Activated CD4-positive, CD25-positive, alpha-beta regulatory T cell treated with anti-CD3 and anti-CD28 coated beads, Interleukin-2, amount 50 U/mL, for 24 hours (primary cell): ENCODE results near the gene RNF128.

Source experiments
- ATAC-seq, 2 donors: fragments of 150-1000 bp; cut with Tn5 transposase; one replicate each; pipeline ENCODE4 v1.10.0; 2021; ENCODE audit warnings: mild to moderate bottlenecking in 1 of 2, moderate library complexity in 1 of 2

The RNF128 gene, protein sequence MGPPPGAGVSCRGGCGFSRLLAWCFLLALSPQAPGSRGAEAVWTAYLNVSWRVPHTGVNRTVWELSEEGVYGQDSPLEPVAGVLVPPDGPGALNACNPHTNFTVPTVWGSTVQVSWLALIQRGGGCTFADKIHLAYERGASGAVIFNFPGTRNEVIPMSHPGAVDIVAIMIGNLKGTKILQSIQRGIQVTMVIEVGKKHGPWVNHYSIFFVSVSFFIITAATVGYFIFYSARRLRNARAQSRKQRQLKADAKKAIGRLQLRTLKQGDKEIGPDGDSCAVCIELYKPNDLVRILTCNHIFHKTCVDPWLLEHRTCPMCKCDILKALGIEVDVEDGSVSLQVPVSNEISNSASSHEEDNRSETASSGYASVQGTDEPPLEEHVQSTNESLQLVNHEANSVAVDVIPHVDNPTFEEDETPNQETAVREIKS

DNA sequence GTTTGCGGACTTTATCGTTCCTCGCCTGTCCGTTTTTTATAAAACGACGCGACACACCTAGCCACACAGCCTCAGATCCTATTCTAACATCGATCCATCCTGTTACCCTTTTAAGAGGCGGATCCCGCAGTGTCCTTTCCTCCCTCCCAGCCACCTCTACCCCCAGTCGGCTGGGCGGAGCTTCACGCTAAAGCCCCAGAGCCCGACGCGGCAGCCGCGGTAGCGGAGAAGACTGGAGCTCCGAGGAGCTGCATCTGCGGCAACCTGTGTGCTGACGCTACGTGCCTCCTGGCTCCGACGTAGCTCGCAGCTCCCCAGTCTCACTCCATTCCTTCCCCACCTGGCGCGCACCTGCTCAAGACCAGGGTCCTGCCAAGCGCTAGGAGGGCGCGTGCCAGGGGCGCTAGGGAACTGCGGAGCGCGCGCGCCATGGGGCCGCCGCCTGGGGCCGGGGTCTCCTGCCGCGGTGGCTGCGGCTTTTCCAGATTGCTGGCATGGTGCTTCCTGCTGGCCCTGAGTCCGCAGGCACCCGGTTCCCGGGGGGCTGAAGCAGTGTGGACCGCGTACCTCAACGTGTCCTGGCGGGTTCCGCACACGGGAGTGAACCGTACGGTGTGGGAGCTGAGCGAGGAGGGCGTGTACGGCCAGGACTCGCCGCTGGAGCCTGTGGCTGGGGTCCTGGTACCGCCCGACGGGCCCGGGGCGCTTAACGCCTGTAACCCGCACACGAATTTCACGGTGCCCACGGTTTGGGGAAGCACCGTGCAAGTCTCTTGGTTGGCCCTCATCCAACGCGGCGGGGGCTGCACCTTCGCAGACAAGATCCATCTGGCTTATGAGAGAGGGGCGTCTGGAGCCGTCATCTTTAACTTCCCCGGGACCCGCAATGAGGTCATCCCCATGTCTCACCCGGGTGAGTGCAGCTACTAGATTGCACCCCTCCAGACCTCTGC is at the start of gene RNF128:
Gene RNF128 (plus strand): TSS at position 217 of the 953 bp plus-strand sequence. CDS start 213 bp downstream, at position 430.
- no peak for ATAC-seq

DNA sequence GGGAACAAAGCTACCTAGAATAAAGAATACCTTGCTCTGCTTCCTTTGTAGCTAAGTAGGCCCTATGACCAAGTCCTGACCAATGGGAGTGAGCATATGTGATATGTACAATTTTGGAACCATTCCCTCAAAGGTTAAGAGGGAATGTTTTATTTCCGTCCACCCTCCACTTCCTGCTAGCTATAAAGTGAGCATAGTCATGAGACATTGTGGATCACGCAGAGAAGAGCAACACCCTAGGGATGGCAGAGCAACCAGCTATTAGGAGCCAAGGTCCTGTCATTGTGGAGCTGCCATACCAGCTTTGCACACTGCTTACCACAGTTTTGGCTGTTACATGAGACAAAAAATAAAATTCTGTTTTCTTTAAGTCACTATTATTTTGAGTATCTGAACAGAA is 45.8 kb upstream of the RNF128 start:
- ATAC-seq, result no peak

DNA sequence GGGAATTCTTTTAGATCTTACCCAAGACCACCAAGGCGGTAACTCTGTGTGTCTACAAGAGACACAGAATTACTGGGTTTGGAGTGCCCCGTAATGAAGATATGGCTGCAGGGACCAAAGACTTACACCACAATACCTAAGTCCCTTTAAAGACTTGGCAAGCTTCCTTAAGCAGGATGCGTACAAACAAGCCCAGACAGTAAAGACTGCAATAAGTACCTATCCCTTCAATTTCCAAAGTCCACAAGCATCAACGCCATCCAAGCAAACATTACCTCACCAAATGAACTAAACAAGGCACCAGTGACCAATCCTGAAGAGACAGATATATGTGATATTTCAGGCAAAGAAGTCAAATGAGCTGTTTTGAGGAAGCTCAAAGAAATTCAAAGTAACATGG is 42.3 kb upstream of the RNF128 start:
- no peak for ATAC-seq

DNA sequence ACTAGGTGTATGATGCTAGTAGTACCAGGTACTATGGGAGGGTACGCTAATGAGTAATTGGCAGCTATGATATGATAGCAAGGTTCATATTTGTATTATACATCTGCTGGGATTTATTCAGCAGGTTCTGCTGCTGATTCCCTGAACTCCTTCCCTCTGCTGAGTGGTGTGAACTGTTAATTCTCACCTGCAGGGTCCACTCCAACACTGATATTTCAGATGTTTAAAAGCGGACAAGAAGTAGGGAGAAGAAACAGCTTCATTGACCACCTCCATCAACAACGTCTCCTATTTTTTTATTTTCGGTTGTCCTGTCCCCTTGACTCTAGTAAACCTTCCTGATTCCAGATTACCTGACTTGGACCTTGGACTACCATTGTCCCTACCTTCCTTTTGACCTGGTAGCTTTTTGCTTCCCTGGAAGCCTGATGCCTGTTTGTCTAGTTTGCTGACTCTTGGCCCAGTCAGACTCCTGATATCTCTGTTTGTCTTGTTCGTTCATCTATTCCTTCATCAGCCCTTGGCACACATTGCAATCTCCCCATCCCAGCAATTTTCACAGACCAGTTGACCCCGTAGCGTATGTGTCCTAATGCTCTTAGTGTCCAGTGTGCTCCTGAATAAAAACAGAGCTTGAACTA is 34.0 kb upstream of the RNF128 start:
- no peak for ATAC-seq

DNA sequence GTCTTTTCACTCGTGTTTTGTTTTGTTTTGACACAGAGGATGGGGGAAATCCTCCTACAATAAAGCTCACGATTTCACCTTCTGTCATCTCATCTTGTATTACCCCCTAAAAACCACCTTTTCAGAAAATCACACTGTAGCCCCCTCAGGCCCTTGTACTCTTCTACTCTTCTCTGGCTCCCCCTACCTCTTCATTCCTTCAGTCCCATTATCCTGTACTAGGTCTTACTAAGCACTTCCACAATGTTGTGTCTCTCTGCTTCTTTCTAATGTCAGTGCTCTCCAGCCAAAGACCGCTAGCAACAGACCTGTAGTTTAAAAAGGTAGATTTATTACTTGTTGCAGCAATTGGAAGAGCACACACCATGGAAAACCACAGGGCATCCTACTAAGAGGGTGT is 30.0 kb upstream of the RNF128 start:
- no peak for ATAC-seq

DNA sequence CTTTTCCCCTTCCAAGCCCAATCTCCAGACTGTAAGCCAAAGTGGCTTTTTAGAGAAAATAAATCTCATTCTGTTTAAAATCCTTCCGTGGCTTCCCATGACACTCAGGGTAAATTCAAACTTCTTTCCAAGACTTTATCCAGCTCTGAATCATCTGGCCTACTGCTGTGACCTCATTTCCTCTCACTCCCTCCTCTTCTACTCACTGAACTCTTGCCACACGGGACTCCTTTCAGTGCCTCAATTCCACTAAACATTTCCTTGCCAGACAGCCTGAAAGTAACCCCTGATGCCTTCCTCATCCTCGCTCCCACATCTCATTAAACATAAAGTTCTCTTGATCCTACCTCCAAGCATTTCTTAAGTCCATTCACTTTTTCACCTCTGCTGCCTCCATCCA is 27.8 kb upstream of the RNF128 start:
- no peak for ATAC-seq

DNA sequence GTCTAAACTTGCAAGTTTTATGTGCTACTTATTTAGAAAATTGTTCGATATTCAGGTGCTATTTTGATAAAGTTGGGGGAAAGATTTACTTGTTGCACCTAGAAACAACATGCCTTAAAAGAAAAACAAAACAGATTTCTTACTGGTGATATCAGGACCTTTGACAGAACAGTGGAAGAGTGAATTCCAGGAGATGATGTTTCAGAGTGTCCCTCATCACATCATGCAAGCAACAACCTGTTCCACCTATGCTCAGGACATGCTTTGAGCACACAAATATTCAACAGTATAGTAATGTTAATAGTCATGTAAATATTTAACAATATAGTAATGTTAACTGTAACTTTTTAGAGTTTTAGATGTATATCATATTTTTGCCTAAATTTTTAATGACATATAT is 23.9 kb upstream of the RNF128 start:
- no peak for ATAC-seq

DNA sequence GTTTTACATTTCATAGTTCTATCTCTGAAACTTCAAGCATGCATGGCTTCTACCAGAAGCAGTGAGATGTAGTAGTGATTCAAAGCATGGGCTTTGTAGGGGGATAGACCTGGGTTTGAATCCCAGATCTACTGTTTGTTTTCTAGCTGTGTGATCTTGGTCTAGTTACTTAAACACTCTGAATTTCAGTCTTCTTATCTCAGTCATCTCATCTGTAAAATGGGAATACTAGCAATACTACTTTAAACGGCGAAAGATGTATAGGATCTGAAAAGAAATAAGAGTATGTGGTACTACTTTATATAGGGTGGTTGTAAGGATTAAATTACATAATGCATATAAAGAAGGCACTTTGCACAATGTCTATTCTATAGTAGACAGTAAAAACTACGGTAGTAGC is 20.0 kb upstream of the RNF128 start:
- no peak for ATAC-seq

DNA sequence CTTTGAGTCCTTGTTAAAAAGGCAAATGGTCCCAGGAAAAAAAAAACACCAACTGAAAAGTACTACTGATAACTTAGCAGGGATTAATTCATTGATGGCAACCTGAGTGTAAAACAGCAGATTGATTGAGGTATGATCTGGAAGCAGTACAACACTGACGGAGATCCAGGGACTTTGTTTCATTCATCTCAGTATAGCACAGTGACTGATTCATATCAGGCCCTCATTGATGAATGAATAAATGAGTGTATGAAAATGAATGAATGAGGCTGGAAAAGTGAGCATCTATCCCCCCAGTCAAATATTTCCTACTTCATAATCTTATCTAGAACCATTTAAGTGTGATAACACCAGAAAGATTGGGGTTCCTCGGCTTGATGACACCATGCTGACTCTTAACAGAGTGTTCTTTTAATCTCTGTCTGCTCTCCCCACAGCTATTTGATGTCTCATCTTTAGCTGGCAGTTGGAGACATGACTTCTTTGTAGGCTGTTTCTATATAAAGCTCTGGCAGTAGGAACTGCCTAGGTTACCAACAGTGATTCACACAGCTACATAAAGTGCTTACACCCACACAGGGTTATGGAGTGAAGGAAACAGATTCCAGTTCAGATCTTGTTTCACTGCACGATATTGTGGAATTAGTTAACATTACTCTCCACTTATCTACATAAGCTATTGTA is 18.6 kb upstream of the RNF128 start:
- ATAC-seq, result peak; percentile 82 to 84

DNA sequence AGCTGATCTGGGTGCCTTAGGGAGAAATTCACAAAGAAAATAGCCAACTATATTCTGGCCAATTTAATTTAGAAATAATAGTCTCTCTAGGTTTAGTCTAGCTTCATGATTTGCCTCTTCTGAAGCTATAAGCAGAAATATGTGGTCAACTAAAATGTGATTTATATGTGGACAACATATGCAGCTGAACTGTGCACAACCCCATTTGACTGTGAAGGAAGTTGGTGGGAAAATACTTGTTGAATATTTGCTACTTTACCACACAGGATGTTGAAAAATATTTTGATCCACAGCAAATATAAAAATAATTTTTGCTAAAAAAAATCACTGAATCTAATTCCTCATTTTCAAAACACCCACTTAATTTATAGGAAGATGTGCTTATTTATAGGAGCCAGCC is 15.7 kb upstream of the RNF128 start:
- ATAC-seq, result no peak

DNA sequence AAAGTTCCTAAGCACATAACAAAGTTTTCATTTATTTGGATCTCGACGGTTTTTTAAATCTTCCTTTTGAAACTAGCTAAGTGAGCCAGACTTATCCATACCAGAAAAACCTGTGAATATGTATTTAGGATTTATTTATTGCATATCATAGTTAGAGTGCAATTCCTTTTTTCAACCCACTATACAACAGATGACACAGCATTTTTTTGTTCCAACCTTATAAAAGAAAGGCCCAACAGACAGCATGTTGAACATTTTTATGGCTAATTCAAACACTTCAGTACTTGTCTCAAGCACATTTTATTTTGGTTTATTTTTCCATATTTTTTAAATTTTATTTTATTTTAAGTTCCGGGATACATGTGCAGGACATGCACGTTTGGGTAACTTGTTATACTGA is 15.1 kb upstream of the RNF128 start:
- ATAC-seq, result no peak

DNA sequence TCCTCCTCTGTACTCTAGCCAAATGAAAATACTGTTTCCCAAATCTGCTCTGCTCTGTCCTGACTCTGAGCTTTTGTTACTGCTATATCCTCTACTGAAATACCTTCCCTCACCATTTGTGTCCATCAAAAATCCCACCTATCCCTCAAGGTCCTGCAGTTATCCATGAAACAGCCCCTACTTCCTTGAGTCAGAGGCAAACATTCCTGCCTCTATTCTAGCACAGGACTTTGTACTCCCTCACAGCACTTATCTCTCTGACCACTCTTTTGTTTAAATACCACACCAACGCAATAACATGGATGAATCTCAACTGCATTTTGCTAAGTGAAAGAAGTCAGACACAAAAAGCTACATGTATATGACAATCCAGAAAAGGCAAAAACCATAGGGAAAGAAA is 10.5 kb upstream of the RNF128 start:
- ATAC-seq, result no peak

DNA sequence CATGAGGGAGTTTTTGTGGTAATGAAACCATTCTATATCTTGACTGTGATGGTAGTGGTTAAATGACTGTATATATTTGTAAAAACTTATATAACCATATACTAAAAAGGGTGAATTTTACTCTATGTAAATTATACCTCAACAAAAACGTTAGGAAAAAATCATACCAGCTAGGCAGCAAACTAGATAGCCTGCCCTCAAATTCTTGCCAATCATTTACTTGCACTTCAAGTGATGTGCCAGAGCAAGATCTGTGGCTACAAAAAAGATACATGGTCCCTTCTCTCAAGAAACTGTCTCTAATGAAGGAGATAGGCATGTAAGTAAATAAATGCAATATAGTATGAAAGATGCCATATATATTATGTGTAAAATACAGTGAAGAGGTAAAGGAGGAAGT is 10.0 kb upstream of the RNF128 start:
- ATAC-seq, result no peak

DNA sequence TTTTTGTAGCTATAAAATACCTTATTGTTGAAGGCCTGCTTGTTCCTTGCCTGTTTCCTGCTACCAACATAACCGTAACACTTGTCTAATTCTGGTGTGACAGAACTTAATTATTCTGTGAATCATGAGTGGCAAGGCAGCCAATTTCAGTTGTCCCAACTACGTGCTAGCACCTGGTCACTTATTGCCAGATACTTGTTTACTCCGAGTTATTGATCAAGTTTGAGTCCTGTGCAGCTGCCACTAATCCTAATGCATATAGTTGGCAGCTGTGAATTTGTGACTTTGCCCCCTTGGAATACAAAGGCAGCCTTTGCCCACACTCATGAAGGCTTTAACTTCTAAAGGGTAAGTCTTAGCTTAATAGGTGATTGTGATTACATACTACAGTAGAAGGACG is 7.8 kb upstream of the RNF128 start:
- no peak for ATAC-seq

DNA sequence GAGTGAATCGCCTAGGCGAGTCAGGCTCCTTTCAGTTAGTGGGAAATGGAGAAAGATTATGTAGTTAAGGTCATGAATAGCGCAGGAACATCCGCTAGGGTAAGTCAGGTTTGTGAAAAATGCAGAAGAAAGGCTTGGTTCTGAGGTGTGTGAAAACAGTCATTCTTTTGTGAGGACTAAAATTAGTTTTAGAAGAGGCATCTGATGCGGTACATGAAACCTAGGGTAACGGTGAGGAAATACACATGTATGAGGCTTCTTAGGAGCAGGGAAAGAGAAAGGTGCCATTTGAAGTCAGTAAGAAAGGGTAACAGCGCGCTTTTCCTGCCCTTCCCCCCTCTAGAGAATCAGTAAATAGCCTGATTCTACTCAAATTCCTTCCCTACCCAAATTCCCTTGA is 570 bp upstream of the RNF128 start:
- ATAC-seq, result no peak

DNA sequence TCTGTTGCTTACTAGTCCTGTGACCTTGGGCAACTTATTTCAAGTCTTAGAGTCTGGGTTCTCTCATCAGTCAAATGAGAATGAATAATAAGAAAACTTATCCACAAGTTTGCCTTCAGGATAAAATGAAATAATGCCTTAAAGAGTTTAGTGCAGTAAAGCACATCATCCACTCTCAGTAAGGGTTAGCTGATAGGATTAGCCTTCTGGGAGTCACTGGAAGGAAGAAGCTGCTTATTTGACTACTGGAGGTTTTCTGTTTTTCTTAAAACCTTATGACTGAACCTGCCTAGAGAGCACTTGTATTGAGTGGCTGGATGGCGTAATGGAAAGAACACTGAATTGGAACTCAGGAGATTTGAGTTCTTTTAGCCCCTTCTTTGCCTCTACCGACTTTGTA is 1.8 kb downstream of the RNF128 start:
- ATAC-seq, result no peak

DNA sequence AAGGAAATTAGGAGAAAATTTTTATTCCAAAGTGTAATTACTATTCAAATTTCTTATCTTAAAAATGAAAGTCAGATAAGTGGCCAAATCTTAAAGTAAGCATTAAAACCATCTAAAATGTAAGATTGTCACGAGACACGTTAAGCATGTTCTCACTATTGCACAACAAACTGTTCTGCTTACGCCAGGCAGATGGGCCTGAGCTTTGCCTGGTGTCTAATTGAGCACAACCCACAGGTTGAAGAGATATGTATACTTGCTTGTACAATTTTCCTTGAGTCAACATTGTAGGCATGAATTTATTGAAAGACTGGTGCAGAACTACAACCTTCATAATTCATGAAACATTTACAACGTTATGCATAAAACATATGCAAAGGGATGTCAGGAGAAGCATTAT is 3.9 kb downstream of the RNF128 start:
- ATAC-seq, result no peak

DNA sequence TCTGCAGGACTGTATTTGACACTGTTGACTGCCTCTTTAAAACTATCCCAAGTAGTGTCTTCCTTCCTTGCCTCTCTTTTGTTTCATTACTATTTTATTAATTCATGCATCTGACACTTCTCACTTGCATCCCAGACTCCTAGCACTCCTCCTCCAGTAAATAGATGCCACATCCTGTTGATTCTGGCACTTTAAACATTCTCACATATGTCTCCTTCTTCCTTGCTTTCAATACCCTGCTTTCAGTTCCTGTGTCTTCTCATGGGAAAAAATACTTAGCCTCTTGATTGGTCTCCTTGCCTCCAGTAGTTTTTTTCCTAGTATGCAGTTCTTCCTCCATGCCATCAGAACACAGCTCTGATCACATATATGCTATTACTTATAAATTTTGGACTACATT is 5.1 kb downstream of the RNF128 start:
- ATAC-seq, result no peak

DNA sequence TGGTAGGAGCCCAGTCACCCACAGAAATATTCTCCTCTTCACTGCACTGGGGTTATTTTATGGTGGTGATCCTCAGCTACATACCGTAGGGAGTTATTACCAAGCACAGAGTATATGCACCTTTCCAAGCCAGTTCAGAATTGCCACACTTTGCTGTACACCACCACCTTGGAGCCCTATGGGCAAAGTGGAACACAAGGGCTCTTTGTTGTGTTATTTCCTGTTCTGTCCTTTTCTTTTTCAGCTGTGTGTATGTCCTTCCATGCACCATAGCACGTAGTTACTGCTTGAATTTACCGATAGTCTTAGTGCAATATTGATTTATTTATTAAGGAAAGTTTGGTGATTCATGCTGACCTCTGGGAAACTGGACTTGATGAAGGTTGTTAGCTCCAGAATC is 8.3 kb downstream of the RNF128 start:
- no peak for ATAC-seq

DNA sequence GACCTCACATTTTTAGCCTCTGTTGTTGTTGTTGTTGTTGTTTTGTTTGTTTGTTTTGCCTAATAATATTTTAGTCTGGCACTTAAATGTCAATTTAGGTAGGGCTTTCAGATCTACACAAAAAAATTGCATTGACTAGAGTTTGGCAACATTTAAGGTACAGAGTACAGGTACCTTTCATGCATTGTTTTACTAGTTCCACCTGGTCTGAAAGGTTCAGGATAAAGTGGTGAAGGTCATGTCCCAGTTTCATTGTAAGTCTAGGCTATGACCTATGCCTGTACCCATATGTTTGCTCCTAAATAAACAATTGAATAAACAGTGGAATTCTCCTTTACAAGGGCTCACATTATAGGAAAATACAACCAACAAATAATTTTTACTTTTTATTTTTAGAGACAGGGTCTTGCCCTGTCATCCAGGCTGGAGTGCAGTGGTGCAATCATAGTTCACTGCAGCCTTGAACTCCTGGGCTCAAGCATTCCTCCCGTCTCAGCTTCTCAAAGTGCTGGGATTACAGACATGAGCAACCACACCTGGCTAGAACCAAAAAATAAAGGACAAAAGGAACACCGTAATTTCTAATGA is 13.8 kb downstream of the RNF128 start:
- ATAC-seq, result no peak

DNA sequence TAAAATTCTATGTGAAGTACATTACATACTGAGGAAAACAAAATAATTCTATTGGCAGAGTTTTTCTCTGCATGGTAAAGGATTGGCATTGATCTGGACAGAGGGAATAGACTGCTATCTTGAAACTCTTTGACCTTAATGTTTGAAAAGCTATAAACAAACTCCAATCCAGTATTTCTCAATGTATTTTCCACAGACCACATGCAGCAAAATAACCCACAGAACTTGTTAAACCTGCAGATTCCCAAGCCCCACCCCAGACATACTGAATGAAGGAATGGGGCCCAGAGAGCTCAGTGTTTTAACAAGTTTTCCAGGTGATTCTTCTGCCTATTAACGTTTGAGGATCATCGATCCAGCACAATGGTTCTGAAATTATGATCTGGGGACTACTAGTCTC is 15.7 kb downstream of the RNF128 start:
- no peak for ATAC-seq

DNA sequence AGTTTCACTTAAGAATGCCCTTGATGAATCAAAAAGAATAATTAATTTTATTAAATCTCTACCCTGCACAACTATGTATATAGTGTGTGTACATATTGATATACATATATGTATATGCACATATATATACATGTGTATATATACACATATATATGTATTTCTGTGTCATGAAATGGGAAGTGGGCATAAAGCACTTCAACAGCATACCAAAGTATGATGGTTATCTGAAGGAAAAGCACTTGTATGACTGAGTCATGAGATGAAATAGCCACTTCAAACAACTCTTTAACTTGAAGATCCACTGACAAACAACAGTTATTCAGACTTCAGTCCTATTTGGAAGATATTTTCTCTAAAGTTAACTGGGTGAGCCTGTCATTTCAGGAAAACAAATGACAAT is 16.3 kb downstream of the RNF128 start:
- ATAC-seq, result no peak
